ENCODE measurements around the gene ALPI.

DNA sequence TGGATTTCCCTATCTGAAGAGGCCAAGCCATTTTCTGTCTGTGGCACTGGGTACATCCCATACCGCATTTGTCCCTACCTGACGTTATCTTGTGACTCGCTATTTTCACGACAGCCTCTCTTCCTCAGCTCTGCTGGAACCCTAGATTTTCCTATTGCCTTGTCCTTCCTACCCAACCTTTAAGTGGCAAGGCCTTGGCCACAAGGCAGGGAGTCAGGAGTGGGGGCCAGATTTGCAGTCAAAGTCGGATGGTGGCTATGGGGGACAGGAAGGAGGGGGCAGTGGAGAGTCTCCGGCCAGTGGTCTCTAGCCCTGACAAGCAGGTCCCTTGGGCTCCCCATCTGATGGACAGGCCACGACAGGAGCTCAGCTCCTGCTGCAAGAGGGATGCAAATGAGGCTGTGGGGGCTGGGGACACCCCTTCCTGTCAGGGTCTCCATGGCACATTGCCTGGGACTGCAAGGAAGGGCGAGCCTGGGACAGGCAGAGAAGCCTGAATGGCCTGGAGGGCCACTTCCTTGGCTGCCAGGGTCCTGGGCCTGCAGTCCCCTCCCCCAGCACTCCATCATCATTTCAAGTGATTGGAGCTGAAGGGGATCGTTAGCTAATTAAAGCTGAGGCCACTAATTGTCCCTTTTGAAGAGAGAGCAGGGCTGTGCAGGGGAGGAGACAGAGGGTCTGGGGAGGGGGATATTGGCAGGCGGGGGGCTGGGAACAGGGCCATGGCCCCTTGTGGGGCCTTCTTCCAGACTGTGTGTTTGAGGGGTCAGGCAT is 37.9 kb downstream of the ALPI start:
- no peak for TF ChIP-seq ZNF132 (tag by site-specific recombination; IDR thresholded peaks at IDR 0.05; ENCODE audit: borderline replicate concordance)
- no peak for TF ChIP-seq ZBTB20 (tag by site-specific recombination; IDR thresholded peaks at IDR 0.05)
